Hematopoietic multipotent progenitor cell (in vitro differentiated cells): ENCODE data around the gene HAO1. TPM values are rescaled to one million over a fixed set of nuclear protein-coding genes. Genes with fewer than 3 reads are reported as not detected.

Experiments used
- DNase-seq, 3 donors: peaks; one replicate each; pipeline ENCODE4 v3.0.0-alpha.2; 2011 to 2015; ENCODE audit warnings: low read depth in 2 of 3, low spot score in 2 of 3
- total RNA-seq: library from RNA; depleted of rRNA; stranded (reverse); fragments of >200 nt; gene quantifications from one replicate; pipeline ENCODE4 v1.2.3, GENCODE V29; 2012

Gene HAO1
- total RNA-seq, 1 donor = not detected

GRCh38 chr20:7930343-7930742 is 9.9 kb downstream of the HAO1 start:
- peak in 1 of 3 donors; percentile 11 for DNase-seq

- peak in 1 of 3 donors; percentile 45 for DNase-seq
These were observed 13.5 kb downstream of the HAO1 start for GRCh38 chr20:7926767-7927166.

GRCh38 chr20:7926323-7926722 is 13.9 kb downstream of the HAO1 start:
- DNase-seq = no peak

- DNase-seq = peak in 2 of 3 donors; percentile 35 to 50
These were observed 15.6 kb downstream of the HAO1 start for GRCh38 chr20:7924692-7925091.

- DNase-seq = no peak
These were observed 23.6 kb downstream of the HAO1 start for GRCh38 chr20:7916648-7917047.

- DNase-seq = no peak
These were observed 27.7 kb downstream of the HAO1 start for GRCh38 chr20:7912551-7912950.

GRCh38 chr20:7911586-7912330 is 28.5 kb downstream of the HAO1 start:
- DNase-seq = no peak

GRCh38 chr20:7908905-7909304 is 31.4 kb downstream of the HAO1 start:
- DNase-seq = no peak

- no peak for DNase-seq
These were observed 36.8 kb downstream of the HAO1 start for GRCh38 chr20:7903429-7903828.

GRCh38 chr20:7902879-7903278 is 37.4 kb downstream of the HAO1 start:
- no peak for DNase-seq

GRCh38 chr20:7897781-7898364 is 42.4 kb downstream of the HAO1 start:
- no peak for DNase-seq

GRCh38 chr20:7893014-7893730 is 47.1 kb downstream of the HAO1 start:
- no peak for DNase-seq

GRCh38 chr20:7891705-7892104 is 48.6 kb downstream of the HAO1 start:
- DNase-seq = no peak

- DNase-seq = no peak
These were observed 50.5 kb downstream of the HAO1 start for GRCh38 chr20:7889736-7890135.

GRCh38 chr20:7883741-7884140 is 56.5 kb downstream of the HAO1 start:
- no peak for DNase-seq

GRCh38 chr20:7883309-7883708 is 56.9 kb downstream of the HAO1 start:
- no peak for DNase-seq

- DNase-seq = no peak
These were observed 58.2 kb downstream of the HAO1 start for GRCh38 chr20:7882076-7882475.

GRCh38 chr20:7881551-7881950 is 58.7 kb downstream of the HAO1 start:
- no peak for DNase-seq

GRCh38 chr20:7879883-7880282 is 60.4 kb downstream of the HAO1 start:
- peak in 2 of 3 donors; percentile 37 to 76 for DNase-seq

- no peak for DNase-seq
These were observed 72.2 kb downstream of the HAO1 start for GRCh38 chr20:7868108-7868507.

- DNase-seq = no peak
These were observed 74.0 kb downstream of the HAO1 start for GRCh38 chr20:7866285-7866684.

- DNase-seq = peak in 2 of 3 donors; percentile 26 to 71
These were observed 80.9 kb downstream of the HAO1 start for GRCh38 chr20:7859356-7859802.
